Measurements from ENCODE around the gene ZDHHC1.

Gene ZDHHC1

DNA sequence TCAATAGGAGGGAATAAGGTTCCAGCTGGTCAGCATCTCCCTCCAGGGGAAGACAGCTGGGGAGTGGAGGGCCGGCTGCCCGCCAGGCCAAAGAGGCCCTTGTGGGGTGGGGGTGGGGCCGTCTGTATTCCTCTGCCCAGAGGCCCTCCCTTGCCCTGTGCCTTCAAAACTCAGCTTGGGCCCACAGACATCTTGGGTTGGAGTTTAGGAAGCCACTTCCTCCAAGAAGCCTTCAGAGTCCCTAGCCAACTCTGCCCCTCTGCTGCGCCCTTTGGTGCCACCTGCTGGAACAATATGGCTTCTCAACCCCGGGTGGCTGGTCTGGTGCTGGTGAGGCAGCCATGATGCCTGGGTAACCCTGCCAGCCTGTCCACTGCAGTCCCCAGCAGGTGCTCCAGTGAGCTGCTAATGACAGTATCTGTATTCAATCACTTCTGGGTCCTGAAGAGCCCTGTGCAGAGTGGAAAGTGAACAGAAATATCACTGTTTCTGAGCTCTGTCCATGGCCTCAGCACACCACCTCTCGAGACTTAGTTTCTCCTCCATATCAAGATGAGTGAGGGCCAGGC, 31.3 kb upstream of the ZDHHC1 start:
- peak in 2 of 4 experiments; percentile 39 to 53 for DNase-seq

- DNase-seq, result no peak
Measured at GRCh38 chr16:67446968-67447507, 30.8 kb upstream of the ZDHHC1 start.

- no peak for DNase-seq
Measured at GRCh38 chr16:67445913-67446907, 29.9 kb upstream of the ZDHHC1 start.

DNA sequence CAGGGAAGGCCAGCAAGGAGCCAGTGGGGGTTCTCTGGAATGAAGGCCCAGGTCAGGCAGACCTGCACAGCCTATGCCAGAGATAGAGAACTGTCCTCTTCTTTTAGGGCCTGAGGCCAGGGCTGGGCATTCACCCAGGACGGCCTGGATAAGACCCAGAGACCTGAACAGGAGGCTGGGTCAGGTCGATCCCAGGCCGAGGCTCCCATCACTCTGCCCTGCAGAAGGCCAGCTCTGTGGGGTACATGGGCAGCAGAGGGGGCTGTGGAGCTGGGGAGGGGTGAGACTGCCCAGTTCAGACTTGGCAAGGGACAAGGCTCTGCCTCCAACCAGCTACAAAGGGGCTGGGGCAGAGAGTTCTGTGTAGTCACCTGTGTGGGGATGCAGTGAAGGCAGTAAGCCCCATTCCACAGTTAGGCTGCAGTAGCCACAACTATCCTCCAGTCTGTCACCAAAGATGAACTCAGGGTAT, 29.2 kb upstream of the ZDHHC1 start:
- DNase-seq, result no peak

DNA sequence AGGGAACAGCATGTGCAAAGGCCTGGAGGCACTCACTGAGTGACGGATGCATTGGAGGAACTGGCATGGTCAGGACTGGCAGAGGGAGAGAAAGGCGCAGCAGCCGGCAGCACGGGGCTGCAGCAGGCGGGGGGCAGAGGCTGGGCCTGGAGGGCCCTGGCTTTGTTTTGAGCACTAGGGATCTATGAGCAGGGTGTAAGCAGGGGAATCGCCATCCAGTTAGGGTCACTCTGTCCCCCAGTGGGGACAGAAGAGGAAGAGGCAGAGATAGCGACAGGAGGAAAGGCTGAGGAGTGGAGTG, 28.8 kb upstream of the ZDHHC1 start:
- no peak for DNase-seq

DNA sequence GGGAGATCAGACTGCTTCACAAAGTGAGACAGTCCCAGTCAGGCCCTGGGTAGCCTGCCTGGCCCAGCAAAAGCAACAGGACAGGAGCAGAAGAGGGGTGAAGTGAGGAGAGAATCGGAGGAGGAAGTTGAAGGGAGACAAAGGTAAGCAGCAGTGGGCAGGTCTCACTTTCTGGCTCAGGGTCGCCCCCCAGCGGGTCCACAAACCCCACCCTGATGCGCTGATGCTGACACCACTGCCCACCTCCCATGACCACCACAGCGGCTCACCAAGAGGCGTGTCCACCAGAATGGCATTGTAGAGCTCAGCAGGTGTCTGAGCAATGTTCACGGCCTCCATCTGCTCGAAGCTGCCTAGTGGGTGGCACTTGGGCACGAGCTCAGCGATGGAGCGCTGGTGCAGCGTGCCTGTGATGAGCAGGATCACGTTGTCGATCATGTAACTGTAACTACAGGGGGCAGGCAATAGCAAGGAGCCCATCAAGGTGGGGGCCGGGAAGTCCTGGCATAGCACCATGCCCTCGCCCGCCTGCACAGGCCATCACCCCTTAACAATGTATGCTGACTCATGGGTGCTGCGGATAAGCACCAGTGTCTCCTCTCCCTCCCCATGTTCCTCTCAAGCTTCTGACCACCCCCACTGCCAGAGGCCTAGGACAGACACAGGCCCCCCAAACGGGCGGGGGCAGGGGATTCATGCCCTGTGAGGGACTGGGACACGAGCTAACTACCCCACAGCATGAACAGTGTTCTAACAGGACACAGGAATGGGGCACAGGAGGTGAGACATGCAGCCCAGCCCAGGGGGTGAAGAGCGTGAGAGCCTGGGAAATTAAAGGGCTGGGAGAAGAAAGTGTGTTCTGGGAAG, 28.2 kb upstream of the ZDHHC1 start:
- DNase-seq, result no peak

DNA sequence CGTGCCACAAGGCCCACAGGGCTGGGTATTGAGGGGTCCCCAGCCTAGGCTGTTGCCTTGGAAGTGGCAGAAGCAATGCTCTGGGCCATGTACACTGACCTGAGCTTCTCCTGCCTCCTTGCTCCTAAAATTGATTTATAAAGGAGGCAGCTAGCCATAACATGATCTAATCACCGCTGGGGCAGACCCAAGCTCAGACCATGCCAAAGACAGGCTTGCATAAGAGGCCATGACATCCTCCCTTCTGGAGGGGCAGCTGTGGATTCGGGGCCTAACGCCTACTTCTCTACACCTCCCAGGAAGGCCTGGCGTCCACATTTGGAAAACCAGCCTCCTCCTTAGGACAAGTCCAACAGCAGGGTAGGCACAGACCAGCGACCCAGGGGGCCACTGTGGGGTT, 27.0 kb upstream of the ZDHHC1 start:
- no peak for DNase-seq

DNA sequence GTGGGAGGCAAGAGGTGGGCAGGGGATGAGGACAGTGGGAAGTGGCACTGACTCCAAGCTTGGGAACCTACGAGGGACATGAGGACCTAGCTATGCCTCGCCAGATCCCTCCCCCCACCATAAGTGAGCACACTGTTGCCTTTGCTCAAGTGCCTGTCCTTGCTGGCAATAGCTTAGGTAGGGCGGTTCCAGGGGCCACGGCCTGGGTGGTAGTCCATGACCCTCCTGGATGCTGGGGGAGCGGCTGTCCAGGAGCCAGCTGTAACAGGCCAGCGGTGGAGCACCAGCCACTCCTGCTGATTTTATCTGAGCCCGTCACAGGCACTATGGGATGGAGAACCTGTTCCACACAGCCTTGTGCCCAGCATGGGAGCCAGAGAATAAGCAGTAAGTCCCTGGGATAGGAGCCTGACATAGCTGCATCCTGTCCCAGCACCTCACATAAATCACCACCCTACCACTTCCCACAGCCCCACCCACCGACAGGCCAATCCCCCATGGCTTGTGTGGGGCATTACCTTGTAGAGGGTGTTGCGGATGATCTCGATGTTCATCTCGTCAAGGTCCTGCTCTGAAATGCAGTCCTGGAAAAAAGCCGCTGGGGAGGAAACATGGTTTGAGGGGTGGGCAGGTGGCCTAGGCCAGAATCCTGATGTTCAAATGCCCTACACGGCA, 26.4 kb upstream of the ZDHHC1 start:
- DNase-seq, result no peak

- DNase-seq, result no peak
Measured at GRCh38 chr16:67441907-67442306, 25.6 kb upstream of the ZDHHC1 start.

DNA sequence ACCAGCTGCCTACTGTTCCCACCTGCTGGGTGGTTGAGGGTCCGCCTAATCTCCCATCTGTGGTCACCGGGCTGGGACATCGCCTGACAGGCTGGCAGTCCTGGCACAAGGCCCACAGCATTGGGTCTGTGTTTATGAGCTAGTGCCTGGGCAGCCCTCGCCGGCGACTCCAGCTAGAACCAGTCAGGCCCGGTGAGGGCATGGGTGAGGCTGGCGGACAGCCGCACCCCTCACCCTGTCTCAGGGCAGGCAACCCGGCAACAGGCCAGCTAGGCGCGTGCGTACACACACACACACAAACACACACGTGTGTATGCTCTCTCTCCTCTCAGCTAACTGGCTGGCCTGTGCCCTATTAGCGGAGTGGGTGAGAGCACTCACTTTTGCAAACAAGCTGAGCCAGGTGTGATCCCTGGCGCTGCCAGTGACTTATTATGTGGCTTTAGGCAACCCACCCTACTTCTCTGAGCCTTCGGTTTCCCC, 25.0 kb upstream of the ZDHHC1 start:
- no peak for DNase-seq

DNA sequence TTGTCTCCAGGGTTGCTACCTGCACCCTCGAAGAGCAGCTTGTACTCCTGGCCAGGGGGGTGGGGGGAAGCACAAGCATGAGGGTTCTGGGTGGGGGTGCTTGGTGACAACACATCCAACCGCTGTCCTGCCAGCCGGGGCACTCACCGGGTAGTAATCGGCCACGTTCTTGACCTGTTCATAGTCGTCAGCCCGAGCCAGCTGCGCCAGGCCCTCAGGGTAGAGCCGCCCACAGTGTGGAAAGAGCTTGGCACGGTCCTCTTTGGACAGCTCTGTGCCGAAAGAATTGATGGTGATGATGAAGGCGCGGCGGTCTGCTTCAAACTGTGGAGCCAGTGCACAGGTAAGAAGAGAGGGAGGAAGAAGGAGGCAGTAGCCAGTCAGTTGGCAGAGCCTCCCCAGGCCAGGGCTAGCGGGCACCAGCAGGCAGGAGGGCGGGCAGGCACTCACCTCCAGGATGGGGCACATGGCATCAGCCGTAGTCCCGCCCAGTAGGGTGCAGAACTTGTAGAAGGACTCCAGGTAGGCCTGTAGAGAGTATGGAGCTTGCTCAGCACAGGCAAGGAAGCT, 22.6 kb upstream of the ZDHHC1 start:
- no peak for DNase-seq

DNA sequence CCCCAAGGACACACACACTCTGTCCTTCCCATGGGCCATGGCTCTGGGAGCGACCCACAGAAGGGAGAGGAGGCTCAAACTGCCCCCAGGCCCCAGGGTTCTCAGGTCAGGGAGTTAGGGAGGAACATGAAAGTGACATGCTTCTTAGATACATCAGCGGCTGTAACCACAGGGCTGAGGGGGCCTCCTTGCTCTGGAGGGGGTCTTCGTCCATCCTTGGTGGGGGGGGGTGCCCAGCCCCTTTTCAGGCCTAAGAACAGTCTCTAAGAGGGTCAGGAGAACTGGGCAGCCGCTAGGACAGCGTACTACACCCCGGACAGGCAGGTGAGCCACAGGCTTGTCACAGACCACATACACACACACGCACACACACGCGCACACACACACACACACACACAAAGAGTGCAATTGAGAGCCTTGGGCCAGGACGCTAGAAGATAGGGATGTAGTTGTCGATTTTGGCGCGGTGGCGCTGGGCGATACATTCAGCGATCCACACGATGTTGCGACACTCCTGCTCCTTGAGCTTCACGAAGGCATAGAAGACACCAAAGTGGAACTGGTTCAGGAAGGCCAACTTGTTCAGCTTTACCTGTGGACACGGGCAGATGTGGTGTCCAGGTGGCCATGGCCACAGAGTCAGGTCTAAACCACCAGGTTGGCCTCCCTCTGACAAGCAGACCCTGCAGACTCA, 22.0 kb upstream of the ZDHHC1 start:
- no peak for DNase-seq

DNA sequence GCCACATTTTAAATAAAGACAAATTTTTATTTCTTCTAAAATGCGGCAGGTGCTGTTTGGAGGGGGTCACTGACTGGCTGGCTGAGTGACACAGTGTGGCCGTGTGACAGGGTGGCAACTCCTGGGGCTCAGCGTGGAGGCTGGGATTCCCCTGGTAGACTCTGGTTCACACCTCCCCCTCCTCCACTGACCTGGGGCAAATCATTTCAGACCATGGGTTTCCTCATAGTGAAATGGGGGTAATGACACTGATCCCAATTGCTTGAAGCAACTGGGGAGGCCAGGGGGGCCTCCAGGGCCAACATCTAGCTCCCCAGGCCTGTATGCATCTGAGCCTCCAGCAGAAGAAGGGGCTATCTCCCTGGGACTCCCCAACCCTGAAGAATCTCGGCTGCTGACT, 21.2 kb upstream of the ZDHHC1 start:
- no peak for DNase-seq

- DNase-seq, result no peak
Measured at GRCh38 chr16:67436640-67437193, 20.4 kb upstream of the ZDHHC1 start.

DNA sequence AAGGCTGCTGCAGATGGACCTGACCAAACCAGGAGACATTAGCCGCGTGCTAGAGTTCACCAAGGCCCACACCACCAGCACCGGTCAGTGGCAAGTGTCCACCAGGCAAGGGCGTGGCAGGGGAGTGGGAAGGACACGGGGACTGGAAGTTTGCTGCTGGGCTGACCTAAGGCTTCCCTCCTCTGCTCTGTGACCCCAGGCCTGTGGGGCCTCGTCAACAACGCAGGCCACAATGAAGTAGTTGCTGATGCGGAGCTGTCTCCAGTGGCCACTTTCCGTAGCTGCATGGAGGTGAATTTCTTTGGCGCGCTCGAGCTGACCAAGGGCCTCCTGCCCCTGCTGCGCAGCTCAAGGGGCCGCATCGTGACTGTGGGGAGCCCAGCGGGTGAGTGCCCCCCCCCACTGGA, 19.5 kb upstream of the ZDHHC1 start:
- DNase-seq, result no peak

DNA sequence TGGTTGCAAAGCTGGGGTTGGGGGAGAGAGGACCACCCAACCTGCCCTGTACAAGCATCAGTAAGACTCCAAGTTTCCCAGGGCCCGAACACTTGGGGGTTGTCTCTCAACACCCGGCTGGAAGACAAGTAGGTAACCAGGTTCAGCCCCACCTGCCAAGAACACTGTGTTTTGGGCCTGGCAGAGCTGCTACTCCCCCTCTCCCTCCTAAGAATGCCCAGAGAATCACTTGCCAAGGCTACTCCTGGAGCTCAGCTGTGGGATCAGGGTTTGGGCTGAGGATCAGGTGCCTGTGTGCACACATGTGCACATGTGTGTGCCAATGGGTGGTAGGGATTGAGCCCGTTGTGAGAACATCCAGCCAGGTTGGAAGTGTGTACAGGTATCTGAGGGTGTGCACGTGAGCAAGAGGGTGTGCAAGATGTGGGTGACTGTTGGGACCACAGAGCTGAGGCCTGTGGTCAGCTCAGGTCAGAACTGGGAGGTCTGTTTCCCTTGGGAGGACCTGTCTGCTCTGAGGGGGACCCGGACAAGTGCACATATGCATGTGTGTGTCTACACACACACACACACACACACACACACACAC, 16.9 kb upstream of the ZDHHC1 start:
- no peak for DNase-seq

- no peak for DNase-seq
Measured at GRCh38 chr16:67432506-67432890, 16.2 kb upstream of the ZDHHC1 start.

GRCh38 chr16:67431775-67432505, 15.7 kb upstream of the ZDHHC1 start:
- DNase-seq, result no peak

DNA sequence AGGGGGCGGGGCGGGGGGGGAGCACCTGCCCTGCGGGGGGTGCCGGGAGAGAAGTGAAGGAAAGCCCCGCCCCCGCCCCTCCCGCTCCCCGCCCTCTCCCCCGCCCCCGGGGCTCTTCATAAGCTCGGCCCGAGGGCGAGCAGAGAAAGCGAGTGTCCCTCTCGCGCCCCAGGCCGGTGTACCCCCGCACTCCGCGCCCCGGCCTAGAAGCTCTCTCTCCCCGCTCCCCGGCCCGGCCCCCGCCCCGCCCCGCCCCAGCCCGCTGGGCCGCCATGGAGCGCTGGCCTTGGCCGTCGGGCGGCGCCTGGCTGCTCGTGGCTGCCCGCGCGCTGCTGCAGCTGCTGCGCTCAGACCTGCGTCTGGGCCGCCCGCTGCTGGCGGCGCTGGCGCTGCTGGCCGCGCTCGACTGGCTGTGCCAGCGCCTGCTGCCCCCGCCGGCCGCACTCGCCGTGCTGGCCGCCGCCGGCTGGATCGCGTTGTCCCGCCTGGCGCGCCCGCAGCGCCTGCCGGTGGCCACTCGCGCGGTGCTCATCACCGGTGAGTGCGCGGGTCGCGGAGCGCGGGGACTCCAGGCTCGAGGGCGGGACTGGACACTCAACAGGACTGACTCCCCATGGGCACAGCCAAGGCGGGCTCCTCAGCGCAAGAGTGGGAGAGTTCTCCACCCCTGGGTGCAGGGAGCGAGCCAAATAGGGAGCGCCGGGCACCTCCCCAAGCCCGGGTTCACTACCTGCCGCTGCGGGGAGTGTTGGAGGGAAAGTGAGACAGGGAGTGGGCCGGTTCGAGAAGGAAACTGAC, 14.9 kb upstream of the ZDHHC1 start, which contains the start of gene HSD11B2:
TSS of gene HSD11B2 (plus strand) at position 145 of the 798 bp plus-strand sequence. CDS start at position 273, 128 bp downstream.
- DNase-seq, result peak in 1 of 4 experiments; percentile 12

Measured in activated CD4-positive, CD25-positive, alpha-beta regulatory T cell (primary cell).